ENCODE measurements around the gene NEUROG3.
A peak's percentile ranks its signal among the peaks of the same experiment; 100 is the strongest.
"Not testable (repeated sequence)": the region's sequence is repeated elsewhere in the genome, so short reads cannot be mapped to it uniquely, and the experiment has no call there.

NEUROG3 gene

GRCh38 chr10:69571618-69572158 lies 1.5 kb downstream of the NEUROG3 start:
- DNase-seq (ENCODE audit: low spot score) = no peak

- DNase-seq (ENCODE audit: low spot score) = no peak
Observed at GRCh38 chr10:69570050-69570816, 3.0 kb downstream of the NEUROG3 start.

GRCh38 chr10:69569396-69569934 lies 3.8 kb downstream of the NEUROG3 start:
- no peak for DNase-seq (ENCODE audit: low spot score)

- no peak for DNase-seq (ENCODE audit: low spot score)
Observed at GRCh38 chr10:69568472-69569395, 4.5 kb downstream of the NEUROG3 start.

GRCh38 chr10:69567920-69568319 lies 5.3 kb downstream of the NEUROG3 start:
- peak; percentile 26 for DNase-seq (ENCODE audit: low spot score)

- DNase-seq (ENCODE audit: low spot score) = no peak
Observed at GRCh38 chr10:69562731-69563254, 10.4 kb downstream of the NEUROG3 start.

GRCh38 chr10:69559525-69559924 lies 13.7 kb downstream of the NEUROG3 start:
- DNase-seq (ENCODE audit: low spot score) = no peak

- DNase-seq (ENCODE audit: low spot score) = no peak
Observed at GRCh38 chr10:69558559-69558958, 14.7 kb downstream of the NEUROG3 start.

GRCh38 chr10:69554611-69555010 lies 18.6 kb downstream of the NEUROG3 start:
- DNase-seq (ENCODE audit: low spot score) = no peak

- DNase-seq (ENCODE audit: low spot score) = no peak
Observed at GRCh38 chr10:69553328-69553727, 19.9 kb downstream of the NEUROG3 start.

GRCh38 chr10:69552268-69552667 lies 21.0 kb downstream of the NEUROG3 start:
- no peak for DNase-seq (ENCODE audit: low spot score)

GRCh38 chr10:69549959-69550358 lies 23.3 kb downstream of the NEUROG3 start:
- DNase-seq (ENCODE audit: low spot score) = no peak

GRCh38 chr10:69541463-69541862 lies 31.8 kb downstream of the NEUROG3 start:
- DNase-seq (ENCODE audit: low spot score) = no peak

- DNase-seq (ENCODE audit: low spot score) = no peak
Observed at GRCh38 chr10:69538461-69538860, 34.8 kb downstream of the NEUROG3 start.

- DNase-seq (ENCODE audit: low spot score) = no peak
Observed at GRCh38 chr10:69537449-69537848, 35.8 kb downstream of the NEUROG3 start.

GRCh38 chr10:69536521-69536920 lies 36.7 kb downstream of the NEUROG3 start:
- DNase-seq (ENCODE audit: low spot score) = not testable (repeated sequence)

GRCh38 chr10:69533658-69534057 lies 39.6 kb downstream of the NEUROG3 start:
- DNase-seq (ENCODE audit: low spot score) = no peak

- no peak for DNase-seq (ENCODE audit: low spot score)
Observed at GRCh38 chr10:69527961-69528360, 45.3 kb downstream of the NEUROG3 start.
